Activated naive CD8-positive, alpha-beta T cell treated with anti-CD3 and anti-CD28 coated beads, Interleukin-2, amount 50 U/mL, for 24 hours (primary cell): ENCODE results near the gene MAST2.
"Not testable (repeated sequence)": the region's sequence is repeated elsewhere in the genome, so short reads cannot be mapped to it uniquely, and the experiment has no call there.

ENCODE experiments used
- ATAC-seq: fragments of 150-1000 bp; cut with Tn5 transposase; one replicate; pipeline ENCODE4 v1.10.0; 2021
- DNase-seq: peaks from one replicate; pipeline ENCODE4 v3.0.0; 2021
- H3K27ac Mint-ChIP-seq: one replicate; pipeline ENCODE4 v1.8.0; 2021; ENCODE audit warnings: mild to moderate bottlenecking, mixed read lengths
- H3K27me3 Mint-ChIP-seq: one replicate; pipeline ENCODE4 v1.8.0; 2021; ENCODE audit warnings: mixed read lengths
- H3K36me3 Mint-ChIP-seq: one replicate; pipeline ENCODE4 v1.8.0; 2021; ENCODE audit warnings: low read depth, mixed read lengths
- H3K4me1 Mint-ChIP-seq: one replicate; pipeline ENCODE4 v1.8.0; 2021; ENCODE audit warnings: mixed read lengths
- H3K4me3 Mint-ChIP-seq: one replicate; pipeline ENCODE4 v1.8.0; 2021; ENCODE audit warnings: mild to moderate bottlenecking, moderate library complexity, mixed read lengths
- H3K9me3 Mint-ChIP-seq: one replicate; pipeline ENCODE4 v1.8.0; 2021; ENCODE audit warnings: mixed read lengths

Gene MAST2

DNA sequence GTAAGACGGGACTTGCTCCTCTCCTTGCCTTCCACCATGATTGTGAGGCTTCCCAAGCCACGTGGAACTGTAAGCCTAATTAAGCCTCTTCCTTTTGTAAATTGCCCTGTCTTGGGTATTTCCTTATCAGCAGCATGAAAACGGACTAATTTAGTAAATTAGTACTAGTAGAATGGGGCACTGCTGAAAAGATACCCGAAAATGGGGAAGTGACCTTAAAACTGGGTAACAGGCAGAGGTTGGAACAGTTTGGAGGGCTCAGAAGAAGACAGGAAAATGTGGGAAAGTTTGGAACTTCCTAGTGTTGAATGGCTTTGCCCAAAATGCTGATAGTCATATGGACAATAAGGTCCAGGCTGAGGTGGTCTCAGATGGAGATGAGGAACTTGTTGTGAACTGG is 253.8 kb downstream of the MAST2 start:
- H3K27me3 Mint-ChIP-seq, DNase-seq, H3K9me3 Mint-ChIP-seq, H3K4me1 Mint-ChIP-seq, H3K4me3 Mint-ChIP-seq, H3K36me3 Mint-ChIP-seq, ATAC-seq, H3K27ac Mint-ChIP-seq: not testable (repeated sequence)

GRCh38 chr1:46057781-46058180 is 254.4 kb downstream of the MAST2 start:
- no peak overlapping the region for H3K27ac Mint-ChIP-seq
- H3K4me3 Mint-ChIP-seq = no peak overlapping the region
- H3K36me3 Mint-ChIP-seq = no peaks in the 10 kb centered on the region
- peaks cover 5% of the 10 kb centered on the region for H3K4me1 Mint-ChIP-seq
- no peaks in the 10 kb centered on the region for H3K9me3 Mint-ChIP-seq
- DNase-seq (no peak), ATAC-seq (no peak)
- H3K27me3 Mint-ChIP-seq = no peaks in the 10 kb centered on the region

- Mint-ChIP-seq H3K9me3 (no peaks in the 10 kb centered on the region), H3K36me3 (no peaks in the 10 kb centered on the region), H3K27me3 (no peaks in the 10 kb centered on the region), H3K4me3 (no peak overlapping the region), H3K4me1 (peaks cover 8% of the 10 kb centered on the region), H3K27ac (no peak overlapping the region)
- ATAC-seq = no peak
- DNase-seq = no peak
Observed at GRCh38 chr1:46058936-46059335, 255.5 kb downstream of the MAST2 start.

DNA sequence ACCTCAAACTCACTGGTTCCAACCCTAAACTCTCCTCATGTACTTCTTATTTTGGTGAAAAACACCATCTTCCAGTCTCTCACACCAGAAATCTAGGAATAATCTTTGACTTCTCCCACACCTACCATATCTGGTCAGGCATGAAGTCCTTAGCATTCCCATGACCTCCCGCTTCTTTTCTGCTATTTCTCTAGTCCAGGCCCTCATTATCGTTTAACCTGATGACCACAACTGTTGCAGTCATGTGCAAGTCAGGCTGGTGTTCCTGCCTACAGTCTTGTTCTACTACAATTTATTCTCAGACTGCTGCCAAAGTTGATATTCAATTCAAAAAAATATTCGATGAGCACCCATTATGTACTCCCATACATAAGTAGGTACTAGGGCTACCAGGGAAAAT is 257.7 kb downstream of the MAST2 start:
- Mint-ChIP-seq H3K27me3 (no peaks in the 10 kb centered on the region), H3K9me3 (no peaks in the 10 kb centered on the region), H3K4me3 (no peak overlapping the region), H3K27ac (no peak overlapping the region), H3K36me3 (no peaks in the 10 kb centered on the region), H3K4me1 (peaks cover 20% of the 10 kb centered on the region)
- no peak for DNase-seq
- ATAC-seq = no peak

GRCh38 chr1:46062651-46063319 is 259.4 kb downstream of the MAST2 start:
- Mint-ChIP-seq H3K27me3 (no peaks in the 10 kb centered on the region), H3K27ac (no peak overlapping the region), H3K4me3 (no peak overlapping the region), H3K36me3 (no peaks in the 10 kb centered on the region), H3K9me3 (no peaks in the 10 kb centered on the region), H3K4me1 (peaks cover 20% of the 10 kb centered on the region)
- DNase-seq = peak; percentile 50
- no peak for ATAC-seq

DNA sequence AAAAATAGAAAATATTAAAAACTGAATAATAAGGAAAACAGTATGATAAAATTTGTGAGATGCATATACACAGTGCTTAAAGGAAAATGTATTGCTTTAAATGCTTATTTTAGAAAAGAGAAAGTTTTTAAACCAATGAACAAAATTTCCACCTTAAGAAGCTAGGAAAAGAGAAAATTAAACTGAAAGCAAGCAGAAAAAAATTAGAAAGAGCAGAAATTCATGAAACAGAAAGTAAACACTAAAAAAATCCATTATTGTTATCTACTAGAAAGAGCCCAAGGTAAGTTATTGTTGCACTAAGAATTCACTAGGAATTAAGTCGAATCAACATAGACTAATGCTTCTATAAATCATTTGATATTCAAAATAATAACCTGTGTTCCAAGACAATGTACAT is 261.3 kb downstream of the MAST2 start:
- H3K27ac Mint-ChIP-seq = no peak overlapping the region
- ATAC-seq = no peak
- H3K9me3 Mint-ChIP-seq = no peaks in the 10 kb centered on the region
- H3K4me3 Mint-ChIP-seq = no peak overlapping the region
- H3K27me3 Mint-ChIP-seq = no peaks in the 10 kb centered on the region
- H3K36me3 Mint-ChIP-seq = no peaks in the 10 kb centered on the region
- DNase-seq = no peak
- peaks cover 20% of the 10 kb centered on the region for H3K4me1 Mint-ChIP-seq

GRCh38 chr1:46065405-46065804 is 262.0 kb downstream of the MAST2 start:
- Mint-ChIP-seq H3K27ac (no peak overlapping the region), H3K4me1 (peaks cover 20% of the 10 kb centered on the region), H3K36me3 (no peaks in the 10 kb centered on the region), H3K9me3 (no peaks in the 10 kb centered on the region), H3K4me3 (no peak overlapping the region), H3K27me3 (no peaks in the 10 kb centered on the region)
- ATAC-seq (no peak), DNase-seq (no peak)

DNA sequence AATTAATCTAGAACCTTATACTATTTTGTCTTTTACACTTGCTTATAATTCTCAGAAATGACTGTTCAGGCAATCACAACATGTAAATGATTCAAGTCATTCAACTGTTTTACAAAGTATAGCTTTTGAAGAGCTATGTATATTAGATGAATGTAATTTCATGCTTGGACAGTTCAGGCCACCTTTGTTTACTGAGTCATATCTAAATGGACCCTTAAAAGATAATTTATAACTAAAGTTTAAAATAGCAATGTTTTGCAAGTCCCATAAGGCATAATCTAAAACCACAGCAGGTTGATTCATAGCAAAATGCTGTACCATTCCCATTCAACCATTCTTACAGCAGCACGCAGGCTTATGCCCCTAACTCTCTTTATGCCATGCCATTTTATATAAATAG is 264.2 kb downstream of the MAST2 start:
- Mint-ChIP-seq H3K27ac (no peak overlapping the region), H3K27me3 (no peaks in the 10 kb centered on the region), H3K4me3 (no peak overlapping the region), H3K4me1 (peaks cover 16% of the 10 kb centered on the region), H3K36me3 (no peaks in the 10 kb centered on the region), H3K9me3 (no peaks in the 10 kb centered on the region)
- ATAC-seq (no peak), DNase-seq (no peak)

DNA sequence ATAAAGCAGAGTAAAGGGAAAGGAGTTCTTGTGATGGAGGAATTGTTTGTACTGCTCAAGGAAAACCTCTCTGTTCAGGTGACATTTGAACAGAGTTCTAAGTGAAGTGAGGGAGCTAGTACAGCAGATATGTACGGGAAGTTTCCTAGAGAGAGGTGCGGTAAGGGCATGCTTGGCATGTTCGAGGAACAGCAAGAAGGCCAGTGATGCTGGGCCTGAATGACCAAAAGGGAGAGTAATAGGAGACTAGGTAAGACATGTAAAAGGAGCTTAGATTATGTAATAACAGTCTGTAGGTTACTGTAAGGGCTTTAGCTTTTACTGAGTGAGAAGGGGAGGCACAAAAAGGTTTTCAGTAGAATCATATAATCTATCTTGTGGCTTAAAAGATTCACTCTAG is 265.1 kb downstream of the MAST2 start:
- H3K27me3 Mint-ChIP-seq = no peaks in the 10 kb centered on the region
- no peak overlapping the region for H3K27ac Mint-ChIP-seq
- DNase-seq = no peak
- peaks cover 12% of the 10 kb centered on the region for H3K4me1 Mint-ChIP-seq
- no peaks in the 10 kb centered on the region for H3K36me3 Mint-ChIP-seq
- no peaks in the 10 kb centered on the region for H3K9me3 Mint-ChIP-seq
- ATAC-seq = no peak
- H3K4me3 Mint-ChIP-seq = no peak overlapping the region

GRCh38 chr1:46070164-46070814 is 266.9 kb downstream of the MAST2 start:
- H3K4me3 Mint-ChIP-seq = no peak overlapping the region
- ATAC-seq = no peak
- no peaks in the 10 kb centered on the region for H3K9me3 Mint-ChIP-seq
- peaks cover 4% of the 10 kb centered on the region for H3K4me1 Mint-ChIP-seq
- no peaks in the 10 kb centered on the region for H3K27me3 Mint-ChIP-seq
- no peaks in the 10 kb centered on the region for H3K36me3 Mint-ChIP-seq
- H3K27ac Mint-ChIP-seq = no peak overlapping the region
- no peak for DNase-seq

DNA sequence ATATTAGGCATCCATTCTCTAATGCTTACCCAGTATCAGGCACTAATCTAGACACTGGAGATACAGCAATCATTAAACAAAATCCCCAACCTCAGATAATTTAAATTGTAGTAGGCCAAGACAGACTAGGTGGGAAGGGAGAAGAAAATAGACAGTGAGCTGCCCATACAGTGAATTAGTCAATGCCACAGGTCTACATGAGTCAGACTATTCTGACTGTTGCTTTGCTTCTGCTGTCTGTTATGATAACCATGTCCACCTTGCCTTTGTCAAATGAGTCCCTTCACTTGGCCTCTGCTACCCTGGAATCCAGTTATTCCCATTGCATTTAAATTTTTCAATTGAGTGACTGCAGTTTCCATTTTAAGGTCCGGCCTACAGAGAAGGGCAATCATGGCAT is 269.6 kb downstream of the MAST2 start:
- H3K36me3 Mint-ChIP-seq = no peaks in the 10 kb centered on the region
- no peaks in the 10 kb centered on the region for H3K4me1 Mint-ChIP-seq
- H3K27ac Mint-ChIP-seq = no peak overlapping the region
- no peaks in the 10 kb centered on the region for H3K9me3 Mint-ChIP-seq
- no peaks in the 10 kb centered on the region for H3K27me3 Mint-ChIP-seq
- DNase-seq = no peak
- ATAC-seq = peak; percentile 61
- no peak overlapping the region for H3K4me3 Mint-ChIP-seq

GRCh38 chr1:46076343-46076742 is 272.9 kb downstream of the MAST2 start:
- H3K4me1 Mint-ChIP-seq = no peaks in the 10 kb centered on the region
- H3K4me3 Mint-ChIP-seq = no peak overlapping the region
- no peak overlapping the region for H3K27ac Mint-ChIP-seq
- no peaks in the 10 kb centered on the region for H3K36me3 Mint-ChIP-seq
- DNase-seq (no peak), ATAC-seq (no peak)
- no peaks in the 10 kb centered on the region for H3K9me3 Mint-ChIP-seq
- no peaks in the 10 kb centered on the region for H3K27me3 Mint-ChIP-seq

DNA sequence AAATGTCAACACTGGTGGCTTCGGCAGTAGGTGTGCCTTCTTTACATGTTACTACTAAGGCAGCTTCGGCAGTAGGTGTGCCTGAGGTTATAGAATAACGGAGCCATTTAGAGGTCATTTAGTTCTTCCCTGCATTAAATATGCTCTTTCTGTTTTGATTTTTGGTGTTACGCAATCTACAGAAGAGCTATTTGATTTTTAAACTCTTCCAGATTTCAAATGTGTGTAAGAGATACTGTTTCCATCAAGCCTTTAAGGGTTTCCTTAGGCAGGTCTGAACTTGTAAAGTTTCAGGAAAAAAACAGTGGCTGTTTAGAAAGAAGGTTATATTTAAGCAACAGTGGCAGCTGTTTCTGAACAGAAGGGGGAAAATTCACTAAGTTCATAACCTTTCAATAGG is 274.2 kb downstream of the MAST2 start:
- Mint-ChIP-seq H3K9me3 (no peaks in the 10 kb centered on the region), H3K36me3 (no peaks in the 10 kb centered on the region), H3K4me3 (no peak overlapping the region), H3K27ac (no peak overlapping the region), H3K27me3 (peaks cover 3% of the 10 kb centered on the region), H3K4me1 (no peaks in the 10 kb centered on the region)
- ATAC-seq (no peak), DNase-seq (no peak)

DNA sequence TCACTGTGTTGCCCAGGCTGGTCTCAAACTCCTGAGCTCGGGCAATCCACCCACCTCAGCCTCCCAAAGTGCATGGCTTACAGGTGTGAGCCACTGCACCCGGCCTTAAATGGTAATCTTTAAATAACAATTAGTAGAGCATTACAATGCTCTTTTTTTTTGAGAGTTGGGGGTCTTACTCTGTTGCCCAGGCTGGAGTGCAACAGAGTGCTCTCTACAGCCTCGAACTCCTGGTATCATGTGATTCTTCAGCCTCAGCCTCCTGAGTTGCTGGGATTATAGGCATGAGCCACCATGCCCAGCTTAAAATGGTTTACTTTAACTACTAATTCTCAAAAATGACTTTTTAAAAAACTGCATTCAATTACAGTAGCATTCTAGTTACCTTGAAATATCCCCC is 276.8 kb downstream of the MAST2 start:
- Mint-ChIP-seq H3K4me1 (no peaks in the 10 kb centered on the region), H3K4me3 (no peak overlapping the region), H3K27me3 (peaks cover 3% of the 10 kb centered on the region), H3K36me3 (no peaks in the 10 kb centered on the region), H3K9me3 (no peaks in the 10 kb centered on the region), H3K27ac (no peak overlapping the region)
- DNase-seq (no peak), ATAC-seq (no peak)

- H3K9me3 Mint-ChIP-seq = no peaks in the 10 kb centered on the region
- DNase-seq (no peak), ATAC-seq (no peak)
- H3K27ac Mint-ChIP-seq = no peak overlapping the region
- H3K4me3 Mint-ChIP-seq = no peak overlapping the region
- no peaks in the 10 kb centered on the region for H3K4me1 Mint-ChIP-seq
- H3K27me3 Mint-ChIP-seq = peaks cover 3% of the 10 kb centered on the region
- H3K36me3 Mint-ChIP-seq = no peaks in the 10 kb centered on the region
Observed at GRCh38 chr1:46081206-46081605, 277.8 kb downstream of the MAST2 start.

DNA sequence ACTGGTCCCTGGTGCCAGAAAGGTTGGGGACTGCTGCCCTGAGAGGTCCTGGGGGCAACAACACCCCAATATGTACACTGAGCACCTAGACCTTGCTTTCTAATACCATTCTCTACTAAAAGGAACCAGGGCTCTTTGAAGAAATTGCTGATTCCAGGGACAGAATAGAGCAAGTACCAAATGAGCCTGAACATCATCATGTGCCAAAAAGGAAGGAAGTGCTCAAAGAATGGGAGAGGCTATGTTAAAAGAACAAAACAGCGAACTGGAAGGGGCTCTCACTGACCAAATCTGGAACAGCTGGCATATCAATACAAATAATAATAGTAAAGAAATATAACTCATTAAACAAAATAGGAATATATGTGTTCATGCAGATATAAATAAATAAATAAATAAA is 278.2 kb downstream of the MAST2 start:
- DNase-seq = no peak
- ATAC-seq = no peak
- no peaks in the 10 kb centered on the region for H3K4me1 Mint-ChIP-seq
- peaks cover 3% of the 10 kb centered on the region for H3K27me3 Mint-ChIP-seq
- no peak overlapping the region for H3K4me3 Mint-ChIP-seq
- no peaks in the 10 kb centered on the region for H3K9me3 Mint-ChIP-seq
- H3K27ac Mint-ChIP-seq = no peak overlapping the region
- no peaks in the 10 kb centered on the region for H3K36me3 Mint-ChIP-seq
